Measurements from ENCODE around the gene PCSK2.

The PCSK2 gene

DNA sequence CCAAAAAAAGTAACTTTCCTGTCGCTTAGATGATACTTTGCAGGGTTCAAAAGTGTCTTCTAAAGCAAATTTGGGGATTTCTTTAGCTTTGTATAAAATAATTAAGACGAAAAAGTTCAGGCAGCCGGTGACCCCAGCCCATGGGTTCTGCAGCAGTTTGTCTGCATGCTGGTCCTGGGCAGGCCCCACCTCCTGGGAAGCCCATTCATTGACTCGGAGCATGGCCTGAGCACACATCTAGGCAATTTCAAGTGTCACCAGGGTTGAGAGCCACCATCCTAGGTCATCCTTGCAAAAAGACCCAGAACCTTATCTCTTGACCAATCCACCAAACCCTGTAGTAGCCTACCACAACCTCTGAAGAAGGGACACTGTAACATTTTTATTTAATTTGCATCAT lies 283.7 kb downstream of the PCSK2 start:
- no peak for FAIRE-seq

DNA sequence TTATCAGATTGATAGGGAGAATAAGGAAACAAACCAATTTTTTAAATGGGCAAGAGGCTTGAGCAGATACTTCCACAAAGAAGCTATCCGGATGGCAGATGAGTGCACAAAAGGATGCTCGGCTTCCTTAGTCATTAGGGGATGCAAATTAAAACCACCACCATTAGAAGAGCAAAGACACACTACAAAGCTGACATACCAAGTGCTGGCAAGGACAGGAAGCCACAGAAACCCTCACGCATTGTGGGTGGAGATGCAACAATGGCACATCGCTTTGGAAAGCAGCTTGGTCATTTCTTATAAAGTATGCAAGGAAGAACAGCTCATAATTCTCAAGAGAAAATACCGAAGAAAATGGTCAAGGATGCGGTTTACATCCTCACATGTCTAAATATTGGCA lies 284.6 kb downstream of the PCSK2 start:
- FAIRE-seq: no peak

DNA sequence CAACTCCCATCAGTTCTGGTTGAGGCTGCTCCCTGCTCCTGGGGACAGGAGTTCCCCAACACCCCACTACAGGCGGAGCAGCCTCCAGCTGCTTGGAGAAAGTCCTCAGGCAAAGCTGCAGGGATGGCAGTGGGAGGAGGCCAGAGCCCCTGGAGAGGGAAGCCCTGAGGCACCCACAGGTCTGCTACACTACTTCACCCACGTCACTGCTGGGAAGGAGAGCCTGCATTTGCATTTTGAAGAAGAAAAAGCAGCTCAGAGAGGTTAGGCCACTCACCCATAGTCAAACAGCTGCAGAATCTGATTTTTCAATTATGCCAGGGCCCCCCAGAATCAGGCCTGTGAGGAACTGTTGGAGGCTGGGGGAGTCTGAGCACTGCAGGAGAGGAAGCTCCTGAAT lies 287.1 kb downstream of the PCSK2 start:
- no peak for FAIRE-seq

DNA sequence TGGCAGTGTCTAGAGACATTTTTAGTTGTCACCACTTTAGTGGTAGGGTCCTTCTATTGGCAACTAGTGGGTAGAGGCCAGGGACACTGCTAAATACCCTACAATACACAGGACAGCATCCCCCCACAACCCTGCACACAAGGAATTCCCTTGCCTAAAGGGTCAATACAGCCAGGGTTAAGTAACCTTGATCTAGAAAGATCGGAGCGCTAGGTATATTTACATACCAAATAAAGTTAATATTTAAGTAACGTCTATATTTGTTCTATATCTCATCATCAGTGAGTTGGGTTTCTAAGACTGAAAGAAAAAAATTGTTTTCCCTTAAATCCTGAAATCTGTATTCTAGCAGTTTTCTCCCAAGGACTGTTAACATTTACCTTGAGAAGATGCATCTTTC lies 288.2 kb downstream of the PCSK2 start:
- no peak for FAIRE-seq

- FAIRE-seq: no peak
Observed at GRCh38 chr20:17518339-17519052, 291.7 kb downstream of the PCSK2 start.

- FAIRE-seq: no peak
Observed at GRCh38 chr20:17519606-17520285, 292.9 kb downstream of the PCSK2 start.

GRCh38 chr20:17520583-17520982 lies 293.7 kb downstream of the PCSK2 start:
- FAIRE-seq: no peak

- no peak for FAIRE-seq
Observed at GRCh38 chr20:17522528-17522927, 295.7 kb downstream of the PCSK2 start.

- no peak for FAIRE-seq
Observed at GRCh38 chr20:17523326-17523725, 296.5 kb downstream of the PCSK2 start.

DNA sequence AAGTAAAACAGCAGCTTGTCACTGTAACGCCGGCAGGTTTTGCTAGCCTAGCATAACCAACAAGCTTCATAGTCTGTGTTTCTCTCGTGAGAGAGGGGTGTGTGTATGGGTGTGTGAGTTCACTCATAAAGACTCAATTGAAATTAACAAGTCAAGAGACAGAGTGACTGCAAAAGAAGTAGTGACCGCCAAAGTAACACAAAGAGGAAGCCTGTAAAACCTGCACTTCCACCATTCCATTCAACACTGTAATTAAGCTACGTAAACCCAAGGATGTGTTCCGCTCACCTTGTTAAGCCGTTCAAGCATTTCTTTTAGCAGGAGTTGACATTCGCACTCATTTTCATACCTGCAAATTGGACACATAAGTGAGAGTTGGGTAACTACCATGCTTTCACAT lies 297.7 kb downstream of the PCSK2 start:
- no peak for FAIRE-seq

GRCh38 chr20:17525132-17525531 lies 298.3 kb downstream of the PCSK2 start:
- no peak for FAIRE-seq

GRCh38 chr20:17525650-17526049 lies 298.8 kb downstream of the PCSK2 start:
- no peak for FAIRE-seq

GRCh38 chr20:17529586-17529985 lies 302.7 kb downstream of the PCSK2 start:
- FAIRE-seq: no peak

GRCh38 chr20:17530153-17530552 lies 303.3 kb downstream of the PCSK2 start:
- FAIRE-seq: no peak

DNA sequence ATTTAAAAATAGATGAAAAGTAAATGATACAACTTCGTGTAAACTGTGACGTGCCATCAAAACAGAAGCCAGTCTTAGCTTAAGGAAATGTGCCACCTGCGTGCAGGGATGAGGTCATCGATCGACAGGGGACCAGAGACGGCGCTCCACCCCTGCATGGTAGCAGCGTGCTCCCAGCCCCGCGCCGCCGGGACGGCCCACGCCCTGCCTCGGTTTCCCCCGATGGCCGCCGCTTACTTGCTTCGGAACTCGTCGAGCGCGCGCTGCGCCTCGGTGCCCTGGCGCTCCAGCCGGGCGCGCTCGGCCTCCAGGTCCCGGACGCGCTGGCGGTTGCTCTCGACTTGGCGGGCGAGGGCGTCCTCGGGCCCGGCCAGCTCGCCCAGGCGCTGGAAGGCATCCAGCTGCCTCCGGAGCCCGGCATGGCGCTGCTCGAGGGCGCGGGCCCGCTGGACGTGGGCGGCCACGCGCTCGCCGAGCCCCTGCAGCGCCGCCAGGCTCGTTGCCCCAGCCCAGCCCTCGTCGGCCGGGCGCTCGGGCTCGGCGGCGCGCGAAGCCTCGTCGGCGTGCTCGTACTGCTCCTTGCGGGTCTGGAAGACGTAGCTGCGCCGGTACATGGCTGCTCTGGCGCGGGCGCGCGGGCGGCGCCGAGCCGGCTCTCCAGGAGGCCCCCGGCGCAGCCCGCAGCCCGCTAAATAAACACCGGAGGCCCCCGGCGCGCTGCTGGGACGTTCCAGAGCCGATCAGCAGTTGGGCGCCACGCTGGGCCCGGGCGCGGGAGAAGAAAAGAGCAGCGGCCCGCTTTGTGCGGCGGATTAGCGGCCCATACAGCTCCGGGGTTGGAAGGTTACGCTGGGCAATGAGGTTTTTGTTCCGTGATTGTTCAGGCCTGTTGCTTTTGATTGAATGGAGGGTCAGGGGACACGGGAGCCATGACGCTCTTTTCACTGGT lies 304.1 kb downstream of the PCSK2 start, which contains the start of gene BFSP1:
BFSP1 (minus strand) TSS at position 664 of the 949 bp plus-strand sequence; CDS start at position 614, 50 bp downstream.
- no peak for FAIRE-seq

DNA sequence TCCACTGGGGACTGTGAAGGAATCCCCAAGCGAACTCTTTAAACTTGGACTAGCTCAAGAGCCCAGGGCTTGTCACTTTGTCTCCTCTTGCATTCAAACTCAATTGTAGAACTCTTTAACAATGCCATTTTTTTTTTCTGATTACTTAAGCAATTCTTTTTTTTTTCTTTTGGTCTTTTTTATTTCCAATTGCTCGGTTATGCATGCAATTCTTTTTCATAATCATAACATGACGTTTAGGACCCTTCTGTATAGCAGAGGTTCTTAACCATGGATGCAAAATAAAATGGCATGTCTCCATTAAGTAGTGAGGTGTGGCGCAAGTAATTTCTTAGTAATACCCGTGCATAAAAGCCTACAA lies 304.8 kb downstream of the PCSK2 start:
- FAIRE-seq: no peak

DNA sequence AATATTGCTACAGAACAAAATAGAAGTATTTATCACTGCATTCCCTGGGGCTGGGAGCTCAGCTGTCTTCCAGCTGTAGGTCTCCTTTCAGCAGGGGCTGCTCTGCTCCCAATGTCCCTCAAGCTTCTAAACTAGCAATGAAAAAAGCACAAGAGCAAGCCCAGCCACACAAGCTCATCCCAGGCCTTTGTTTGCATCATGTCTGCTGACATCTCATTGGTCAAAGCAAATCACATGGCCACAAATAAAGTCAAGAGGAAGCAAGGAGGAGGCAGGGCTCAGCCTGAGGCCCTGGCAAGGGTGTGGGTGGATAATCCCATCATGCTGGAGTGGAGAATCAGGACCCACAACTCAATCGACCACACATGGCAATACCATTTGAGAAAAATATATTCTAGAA lies 306.6 kb downstream of the PCSK2 start:
- FAIRE-seq: no peak

- FAIRE-seq: no peak
Observed at GRCh38 chr20:17534077-17534476, 307.2 kb downstream of the PCSK2 start.

All from islet of Langerhans (tissue), 1 donor.